SH-SY5Y (cell line): Measurements from ENCODE around the gene SCTR.

ENCODE experiments used
- GATA2 ChIP-seq: IDR thresholded peaks from 2 replicates; pipeline ENCODE4 v1.6.1; 2011; ENCODE audit warnings: mild to moderate bottlenecking, low read depth, low read length
- GATA3 ChIP-seq: IDR thresholded peaks from 2 replicates; pipeline ENCODE4 v1.6.1; 2011; ENCODE audit warnings: low read depth, mild to moderate bottlenecking, low read length, moderate library complexity

- TF ChIP-seq GATA2 (no peak), GATA3 (no peak)
Observed at GRCh38 chr2:119533560-119533959, 9.3 kb upstream of the SCTR start.
